ENCODE results near the gene PLEKHG5. TPM values are rescaled to one million over a fixed set of nuclear protein-coding genes. Genes with fewer than 3 reads are reported as not detected.

Gene PLEKHG5
- total RNA-seq, 1 experiment from 2014 or later: 32.3 TPM

DNA sequence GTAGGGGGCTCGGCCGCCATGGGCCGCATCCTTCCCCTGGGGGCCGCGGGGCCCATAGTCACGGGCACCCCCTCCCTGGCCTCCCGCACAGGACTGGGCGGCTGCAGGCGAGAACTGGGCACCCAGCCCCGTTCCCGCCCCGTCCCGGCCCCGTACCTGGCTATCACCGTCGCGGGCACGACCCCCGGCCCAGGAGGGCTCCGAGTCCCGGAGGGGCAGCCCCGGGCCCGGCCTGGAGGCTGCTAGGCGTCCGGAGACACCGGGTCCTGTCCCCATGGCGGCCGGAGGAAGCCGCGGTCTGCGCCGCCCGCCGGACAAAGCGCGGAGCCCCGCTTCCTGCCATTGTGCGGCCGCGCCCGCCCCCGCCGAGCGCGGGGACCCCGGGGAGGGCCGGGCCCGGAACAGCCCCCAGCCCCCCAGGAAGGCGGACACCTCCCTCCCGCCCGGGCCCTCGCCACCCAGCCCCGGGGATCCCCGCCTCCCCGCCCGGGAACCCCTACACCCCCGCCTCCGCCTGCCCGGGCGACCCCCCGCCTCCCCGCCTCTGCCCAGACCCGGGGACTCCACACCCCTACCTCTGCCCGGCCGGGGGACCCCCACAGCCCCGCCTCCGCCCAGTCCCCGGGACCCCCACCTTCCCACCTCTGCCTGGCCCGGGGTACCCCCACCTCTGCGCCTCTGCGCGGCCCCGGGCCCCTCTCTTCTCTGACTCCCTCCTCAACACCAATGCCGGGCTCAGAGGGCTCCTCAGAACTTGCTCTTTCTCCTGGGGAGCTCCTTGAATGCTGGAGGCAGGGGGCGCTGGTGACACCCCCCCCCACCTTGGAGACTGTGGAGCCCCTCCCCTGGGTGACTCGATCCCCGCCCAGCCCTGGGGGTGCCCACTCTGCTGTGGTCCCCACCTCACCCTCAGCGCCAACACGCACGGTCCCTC is 6.0 kb downstream of the PLEKHG5 start:
- H3K27ac Mint-ChIP-seq (ENCODE audit: low read depth, unreplicated experiment): no peak overlapping the region
- peak overlapping the region; percentile 29 for H3K4me3 Mint-ChIP-seq (ENCODE audit: unreplicated experiment)
- peaks cover 4% of the 10 kb centered on the region for H3K36me3 Mint-ChIP-seq (ENCODE audit: insufficient read depth, unreplicated experiment)
- H3K9me3 Mint-ChIP-seq (ENCODE audit: unreplicated experiment): no peaks in the 10 kb centered on the region
- ChIA-PET POLR2A (no interaction called here), CTCF (interaction anchor here (0.6 to 2.8 kb wide), 24 partner anchors 7 to 596 kb away, joined by 3 to 23 read pairs (median 4); partner anchors contain the start of genes HES2, NOL9, TAS1R1 and THAP3)
- BruUV-seq (replicated peaks): no TSS peak
- DNase-seq (ENCODE audit: unreplicated experiment): no peak
- H3K4me1 Mint-ChIP-seq (ENCODE audit: insufficient read depth, unreplicated experiment): peaks cover 24% of the 10 kb centered on the region
- no peaks in the 10 kb centered on the region for H3K27me3 Mint-ChIP-seq (ENCODE audit: insufficient read depth, unreplicated experiment)
- intact Hi-C loops (cut with micrococcal nuclease): loop anchor here (1.0 to 10.0 kb wide), 3 partner anchors 38 to 159 kb away; partner anchors contain the start of gene NOL9
- TF ChIP-seq CTCF (IDR thresholded peaks at IDR 0.05; ENCODE audit: unreplicated experiment): no peak

DNA sequence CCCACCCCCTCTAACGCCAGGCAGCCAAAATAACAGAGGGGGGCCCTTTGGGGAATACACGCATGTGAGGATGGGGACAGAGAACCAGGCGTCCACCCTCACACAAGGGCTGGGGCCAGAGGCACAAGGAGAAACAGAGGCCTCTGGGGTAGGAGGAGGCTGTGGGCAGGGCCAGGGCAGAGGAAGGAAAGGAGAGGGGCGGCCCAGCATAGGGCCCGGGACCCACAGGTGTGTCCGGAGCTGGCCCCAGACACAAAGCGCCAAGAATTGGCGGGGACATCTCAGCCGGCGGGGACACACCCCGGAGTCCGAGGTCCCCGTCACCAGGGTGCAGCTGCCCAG is 6.7 kb downstream of the PLEKHG5 start:
- BruUV-seq (replicated peaks): no TSS peak
- intact Hi-C loops (cut with micrococcal nuclease): loop anchor here (10.0 kb wide), 1 partner anchor 160 kb away; no protein-coding TSS in a partner anchor

DNA sequence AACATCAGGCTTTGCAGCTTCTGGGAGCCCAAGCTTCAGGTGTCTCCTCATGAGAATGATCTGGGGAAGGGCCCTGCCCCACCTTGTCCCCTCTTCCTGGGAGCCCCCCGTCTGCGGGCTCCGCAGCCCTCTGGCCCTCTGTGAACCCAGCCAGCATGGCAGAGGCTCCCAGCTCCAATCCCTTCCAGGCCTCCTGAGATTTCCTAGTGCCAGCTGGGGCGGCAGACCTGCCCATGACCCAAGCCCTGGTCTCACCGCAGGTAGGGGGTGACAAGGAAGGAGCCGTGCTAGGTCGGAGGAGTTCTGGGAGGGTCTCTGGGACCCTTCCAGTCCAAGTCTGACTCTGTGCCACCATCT is 7.7 kb downstream of the PLEKHG5 start:
- BruUV-seq (replicated peaks): no TSS peak
- ChIA-PET CTCF (interaction anchor here (1.0 to 2.8 kb wide), 4 partner anchors 7 to 70 kb away, joined by 3 to 23 read pairs (median 6); partner anchors contain the start of genes NOL9 and TAS1R1), POLR2A (no interaction called here)
- Mint-ChIP-seq H3K36me3 (ENCODE audit: insufficient read depth, unreplicated experiment) (peaks cover under 1% of the 10 kb centered on the region), H3K4me3 (ENCODE audit: unreplicated experiment) (no peak overlapping the region), H3K4me1 (ENCODE audit: insufficient read depth, unreplicated experiment) (peaks cover 24% of the 10 kb centered on the region), H3K27ac (ENCODE audit: low read depth, unreplicated experiment) (no peak overlapping the region), H3K27me3 (ENCODE audit: insufficient read depth, unreplicated experiment) (no peaks in the 10 kb centered on the region), H3K9me3 (ENCODE audit: unreplicated experiment) (no peaks in the 10 kb centered on the region)
- no peak for DNase-seq (ENCODE audit: unreplicated experiment)
- no peak for TF ChIP-seq CTCF (IDR thresholded peaks at IDR 0.05; ENCODE audit: unreplicated experiment)
- intact Hi-C loops (cut with micrococcal nuclease): loop anchor here (10.0 kb wide), 1 partner anchor 161 kb away; no protein-coding TSS in a partner anchor

More for the DNA sequence above, 6.7 kb downstream of the PLEKHG5 start:
- peaks cover 24% of the 10 kb centered on the region for H3K4me1 Mint-ChIP-seq (ENCODE audit: insufficient read depth, unreplicated experiment)
- no peak overlapping the region for H3K27ac Mint-ChIP-seq (ENCODE audit: low read depth, unreplicated experiment)
- H3K27me3 Mint-ChIP-seq (ENCODE audit: insufficient read depth, unreplicated experiment): no peaks in the 10 kb centered on the region
- POLR2A ChIA-PET: no interaction called here
- CTCF ChIA-PET: interaction anchor here (1.2 to 2.8 kb wide), 3 partner anchors 8 to 69 kb away, joined by 5 to 23 read pairs (median 6); partner anchors contain the start of genes NOL9 and TAS1R1
- no peaks in the 10 kb centered on the region for H3K9me3 Mint-ChIP-seq (ENCODE audit: unreplicated experiment)
- TF ChIP-seq CTCF (IDR thresholded peaks at IDR 0.05; ENCODE audit: unreplicated experiment): no peak
- DNase-seq (ENCODE audit: unreplicated experiment): no peak
- no peak overlapping the region for H3K4me3 Mint-ChIP-seq (ENCODE audit: unreplicated experiment)
- no peaks in the 10 kb centered on the region for H3K36me3 Mint-ChIP-seq (ENCODE audit: insufficient read depth, unreplicated experiment)

- Mint-ChIP-seq H3K9me3 (ENCODE audit: unreplicated experiment) (no peaks in the 10 kb centered on the region), H3K27ac (ENCODE audit: low read depth, unreplicated experiment) (no peak overlapping the region), H3K4me3 (ENCODE audit: unreplicated experiment) (no peak overlapping the region), H3K4me1 (ENCODE audit: insufficient read depth, unreplicated experiment) (peaks cover 21% of the 10 kb centered on the region), H3K27me3 (ENCODE audit: insufficient read depth, unreplicated experiment) (no peaks in the 10 kb centered on the region), H3K36me3 (ENCODE audit: insufficient read depth, unreplicated experiment) (peaks cover 6% of the 10 kb centered on the region)
- no peak for TF ChIP-seq CTCF (IDR thresholded peaks at IDR 0.05; ENCODE audit: unreplicated experiment)
- intact Hi-C loops (cut with micrococcal nuclease): loop anchor here (10.0 kb wide), 1 partner anchor 162 kb away; no protein-coding TSS in a partner anchor
- DNase-seq (ENCODE audit: unreplicated experiment): no peak
- POLR2A ChIA-PET: interaction anchor here (0.8 kb wide), 1 partner anchor 11 kb away, joined by 3 read pairs; no protein-coding TSS in a partner anchor
- no TSS peak for BruUV-seq (replicated peaks)
- CTCF ChIA-PET: interaction anchor here (0.6 to 1.7 kb wide), 3 partner anchors 11 to 731 kb away, joined by 3 to 6 read pairs (median 4); no protein-coding TSS in a partner anchor
These were observed 8.3 kb downstream of the PLEKHG5 start for GRCh38 chr1:6483017-6483760.
